H1 (cell line): ENCODE measurements around the gene RGL3. TPM values are rescaled to one million over a fixed set of nuclear protein-coding genes. Genes with fewer than 3 reads are reported as not detected.
A peak's percentile ranks its signal among the peaks of the same experiment; 100 is the strongest.

Source experiments
- PHF8 ChIP-seq: fragments of 200-600 bp; sonication (generic); conservative IDR thresholded peaks from 2 replicates; pipeline ENCODE4 v1.7.1; 2012; ENCODE audit warnings: low read depth, mild to moderate bottlenecking, inconsistent platforms, low read length, moderate library complexity
- SIRT6 ChIP-seq: IDR thresholded peaks from one replicate; pipeline ENCODE4 v1.7.1; 2012; ENCODE audit warnings: low read length, inconsistent platforms
- polyA plus RNA-seq, 7 experiments: library from polyadenylated mRNA; depleted of rRNA in 3 of 7; stranded (reverse) in 5 of 7; unstranded in 2 of 7; fragments of >200 nt in 5 of 7; fragments of 200-250 nt in 2 of 7; gene quantifications; 1 replicate in 5 of 7; 2 replicates in 1 of 7; 4 replicates in 1 of 7; pipeline versions ENCODE4 v1.2.1 to v1.2.3, GENCODE V29; 2011 to 2013; ENCODE audit warnings: missing spikeins in 2 of 7, mixed read lengths in 2 of 7
- total RNA-seq: library from RNA; stranded (reverse); fragmentation: NEBNext Ultra II Directional; extraction: Animal tissue kit (Norgen Biotek cat#: 25700); gene quantifications from 2 replicates; pipeline ENCODE4 v1.2.1, GENCODE V29; 2021

Gene RGL3
- total and polyA plus RNA-seq, 2 of the 8 experiments (the other 6 are each of a cell fraction or from before 2014, with no cell fraction given) = 36.9 to 40.9 TPM

DNA sequence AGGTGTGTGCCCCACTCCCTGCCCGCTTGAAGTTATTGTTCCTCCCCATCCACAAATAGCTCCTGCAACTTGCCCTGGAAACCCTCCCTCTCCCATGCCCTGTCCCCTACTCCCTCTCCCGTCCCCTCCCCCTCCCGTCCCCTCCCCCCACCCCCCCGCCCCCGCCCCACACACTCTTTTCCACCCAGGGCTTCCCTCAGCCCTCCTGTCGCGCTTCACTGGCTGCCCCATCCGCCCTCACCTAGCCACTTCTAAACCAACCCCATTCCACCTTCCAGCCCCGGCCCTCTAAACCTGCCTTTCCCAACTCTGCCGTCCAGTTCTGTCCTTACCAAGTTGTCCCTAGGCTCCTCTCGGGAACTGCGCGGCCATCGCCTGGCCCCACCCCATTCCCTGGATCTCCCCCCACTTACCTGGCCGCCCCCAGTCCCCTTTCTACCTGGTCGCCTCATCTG lies 993 bp downstream of the RGL3 start (continued):
- TF ChIP-seq SIRT6 (no peak), PHF8 (peak; percentile 44)
